HUES64 (cell line): Measurements from ENCODE around the gene SLC35C1.

ENCODE experiments used
- H3K27ac ChIP-seq: 2 replicates; pipeline ENCODE4 v1.7.0; 2013; ENCODE audit warnings: low read depth, low read length, inconsistent platforms
- H3K27me3 ChIP-seq: 2 replicates; pipeline ENCODE4 v1.6.1; 2013; ENCODE audit warnings: mild to moderate bottlenecking, low read length; ENCODE audit not compliant: insufficient read depth
- H3K36me3 ChIP-seq: 2 replicates; pipeline ENCODE4 v1.6.1; 2013; ENCODE audit warnings: mild to moderate bottlenecking, low read length; ENCODE audit not compliant: insufficient read depth
- H3K4me1 ChIP-seq: 2 replicates; pipeline ENCODE4 v1.6.1; 2013; ENCODE audit warnings: mild to moderate bottlenecking, low read length, moderate library complexity; ENCODE audit not compliant: insufficient read depth
- H3K4me3 ChIP-seq: 2 replicates; pipeline ENCODE4 v1.5.1; 2013; ENCODE audit warnings: mild to moderate bottlenecking, low read length, moderate library complexity
- H3K9ac ChIP-seq: 2 replicates; pipeline ENCODE4 v1.6.1; 2013; ENCODE audit warnings: mild to moderate bottlenecking, low read depth, low read length
- H3K9me3 ChIP-seq: 2 replicates; pipeline ENCODE4 v1.6.1; 2013; ENCODE audit warnings: low read depth, low read length; ENCODE audit not compliant: insufficient read depth
- WGBS: fragments of 150-250, 120-280 bp; methylation state at CpG from one replicate; pipeline ENCODE4 v1.1.7; 2013; ENCODE audit warnings: missing lambda C conversion rate; 5-methylcytosine and 5-hydroxymethylcytosine counted together

Gene SLC35C1

GRCh38 chr11:45771566-45772448 is 33.1 kb upstream of the SLC35C1 start:
- Histone ChIP-seq H3K4me1 (no peaks in the 10 kb centered on the region), H3K9ac (no peak overlapping the region), H3K27ac (no peak overlapping the region), H3K4me3 (peak overlapping the region; percentile 44), H3K9me3 (no peaks in the 10 kb centered on the region), H3K36me3 (no peaks in the 10 kb centered on the region), H3K27me3 (peaks cover 6% of the 10 kb centered on the region)
- 6% methylated on average over 31 of the region's 31 CpGs for WGBS

GRCh38 chr11:45772449-45772774 is 32.5 kb upstream of the SLC35C1 start:
- Histone ChIP-seq H3K36me3 (no peaks in the 10 kb centered on the region), H3K4me3 (no peak overlapping the region), H3K27me3 (peaks cover 6% of the 10 kb centered on the region), H3K9ac (no peak overlapping the region), H3K27ac (no peak overlapping the region), H3K9me3 (no peaks in the 10 kb centered on the region), H3K4me1 (no peaks in the 10 kb centered on the region)
- WGBS = 67% methylated on average over 5 of the region's 5 CpGs

- Histone ChIP-seq H3K27ac (no peak overlapping the region), H3K4me1 (no peaks in the 10 kb centered on the region), H3K36me3 (no peaks in the 10 kb centered on the region), H3K27me3 (peaks cover 6% of the 10 kb centered on the region), H3K4me3 (no peak overlapping the region), H3K9ac (no peak overlapping the region), H3K9me3 (no peaks in the 10 kb centered on the region)
- WGBS = 83% methylated on average over 11 of the region's 11 CpGs
Measured at GRCh38 chr11:45772986-45773785, 31.8 kb upstream of the SLC35C1 start.

DNA sequence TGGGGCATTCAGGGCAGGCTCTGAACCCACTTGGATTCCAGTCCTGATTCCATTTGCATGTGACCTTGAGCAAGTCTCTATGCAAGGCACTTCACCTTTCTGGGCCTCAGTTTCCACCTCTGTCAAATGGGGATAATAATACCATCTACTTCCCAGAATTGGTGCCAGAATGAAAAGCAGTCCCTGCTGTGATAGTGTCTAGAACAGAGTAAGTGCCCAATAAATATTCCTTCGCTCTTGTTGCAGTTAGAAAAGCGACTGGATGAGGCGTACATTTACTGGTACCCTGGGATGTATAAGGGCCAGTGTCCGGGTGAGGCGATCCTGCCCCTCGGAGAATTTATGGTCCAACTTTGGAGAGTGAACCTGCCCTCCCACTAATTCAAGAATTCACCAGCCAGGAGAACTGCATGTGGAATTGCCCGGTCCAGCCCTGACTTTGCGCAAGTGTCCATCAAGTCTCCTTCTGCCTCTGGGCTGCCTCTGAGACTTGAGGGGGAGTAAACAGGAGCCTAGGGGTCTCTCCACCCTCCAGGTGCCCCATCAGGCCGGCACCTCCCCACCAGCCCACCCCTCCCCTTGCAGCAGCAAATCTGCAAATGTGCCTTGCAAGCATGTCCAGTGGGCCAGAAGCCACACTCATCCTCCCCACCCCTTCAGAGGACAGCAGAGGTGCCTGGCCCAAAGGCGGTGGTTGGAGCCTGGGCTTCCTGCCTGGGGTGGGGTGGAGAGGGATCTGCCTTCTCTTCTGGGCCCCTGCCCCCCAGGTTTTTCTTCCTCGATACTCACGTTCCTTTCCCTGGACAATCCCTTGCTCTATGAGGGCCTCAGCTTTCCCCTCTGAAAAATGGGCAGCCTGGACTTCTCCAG is 30.9 kb upstream of the SLC35C1 start:
- no peaks in the 10 kb centered on the region for H3K4me1 ChIP-seq
- 91% methylated on average over 12 of the region's 12 CpGs for WGBS
- H3K36me3 ChIP-seq = no peaks in the 10 kb centered on the region
- no peak overlapping the region for H3K9ac ChIP-seq
- no peak overlapping the region for H3K4me3 ChIP-seq
- peaks cover 6% of the 10 kb centered on the region for H3K27me3 ChIP-seq
- no peaks in the 10 kb centered on the region for H3K9me3 ChIP-seq
- H3K27ac ChIP-seq = no peak overlapping the region

- Histone ChIP-seq H3K36me3 (no peaks in the 10 kb centered on the region), H3K4me3 (no peak overlapping the region), H3K27me3 (peaks cover 6% of the 10 kb centered on the region), H3K9me3 (no peaks in the 10 kb centered on the region), H3K9ac (no peak overlapping the region), H3K4me1 (no peaks in the 10 kb centered on the region), H3K27ac (no peak overlapping the region)
- WGBS = 94% methylated on average over 4 of the region's 4 CpGs
Measured at GRCh38 chr11:45774786-45775185, 30.2 kb upstream of the SLC35C1 start.

DNA sequence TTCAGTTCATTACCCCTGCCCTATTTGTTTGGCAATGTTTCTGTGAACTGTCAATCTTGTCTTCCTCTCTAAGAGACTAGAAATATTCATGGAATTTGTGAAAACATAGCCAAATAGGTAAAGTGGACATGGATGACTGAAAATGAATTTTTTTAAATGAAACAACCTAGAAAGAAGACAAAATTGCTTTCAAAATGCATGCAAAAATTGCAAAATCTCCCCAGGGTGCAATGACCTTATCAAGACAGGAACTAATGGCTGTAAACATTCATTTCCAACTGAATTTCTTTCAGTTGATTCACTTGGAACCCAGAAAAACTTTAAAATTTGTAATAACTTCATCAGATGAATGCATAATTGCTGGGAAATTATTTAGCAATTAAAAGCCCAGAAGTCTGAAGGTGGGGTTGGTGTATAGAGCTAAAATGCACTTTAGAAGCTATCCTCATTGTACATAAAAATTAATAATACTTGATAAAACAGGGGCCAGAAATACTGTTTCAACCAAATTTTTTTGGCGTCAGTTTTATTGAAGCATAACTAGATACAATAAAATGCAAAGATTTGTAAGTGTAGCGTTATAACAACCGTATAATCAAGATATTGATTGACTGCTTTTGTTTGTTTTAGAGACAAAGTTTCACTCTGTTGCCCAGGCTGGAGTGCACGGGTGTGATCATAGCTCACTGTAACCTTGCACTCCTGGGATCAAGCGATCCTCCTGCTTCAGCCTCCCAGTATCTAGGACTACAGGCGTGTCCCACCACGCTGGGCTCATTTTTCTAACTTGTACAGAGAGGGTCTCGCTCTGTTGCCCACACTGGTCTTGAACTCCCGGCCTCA is 27.6 kb upstream of the SLC35C1 start:
- H3K4me1 ChIP-seq = no peaks in the 10 kb centered on the region
- H3K36me3 ChIP-seq = no peaks in the 10 kb centered on the region
- H3K4me3 ChIP-seq = no peak overlapping the region
- WGBS = 93% methylated on average over 9 of the region's 9 CpGs
- no peak overlapping the region for H3K9ac ChIP-seq
- no peaks in the 10 kb centered on the region for H3K27me3 ChIP-seq
- H3K27ac ChIP-seq = no peak overlapping the region
- no peaks in the 10 kb centered on the region for H3K9me3 ChIP-seq

GRCh38 chr11:45778341-45778740 is 26.6 kb upstream of the SLC35C1 start:
- Histone ChIP-seq H3K27me3 (no peaks in the 10 kb centered on the region), H3K27ac (no peak overlapping the region), H3K9ac (no peak overlapping the region), H3K4me1 (no peaks in the 10 kb centered on the region), H3K9me3 (no peaks in the 10 kb centered on the region), H3K4me3 (no peak overlapping the region), H3K36me3 (no peaks in the 10 kb centered on the region)
- 93% methylated on average over 6 of the region's 6 CpGs for WGBS

- no peaks in the 10 kb centered on the region for H3K36me3 ChIP-seq
- no peaks in the 10 kb centered on the region for H3K9me3 ChIP-seq
- no peaks in the 10 kb centered on the region for H3K4me1 ChIP-seq
- no peak overlapping the region for H3K27ac ChIP-seq
- WGBS = 94% methylated on average over 5 of the region's 5 CpGs
- H3K4me3 ChIP-seq = no peak overlapping the region
- no peaks in the 10 kb centered on the region for H3K27me3 ChIP-seq
- H3K9ac ChIP-seq = no peak overlapping the region
Measured at GRCh38 chr11:45779602-45780001, 25.3 kb upstream of the SLC35C1 start.

GRCh38 chr11:45786272-45786671 is 18.7 kb upstream of the SLC35C1 start:
- Histone ChIP-seq H3K4me3 (no peak overlapping the region), H3K27me3 (no peaks in the 10 kb centered on the region), H3K4me1 (no peaks in the 10 kb centered on the region), H3K27ac (no peak overlapping the region), H3K36me3 (no peaks in the 10 kb centered on the region), H3K9me3 (no peaks in the 10 kb centered on the region), H3K9ac (no peak overlapping the region)
- WGBS = 82% methylated on average over 2 of the region's 2 CpGs

DNA sequence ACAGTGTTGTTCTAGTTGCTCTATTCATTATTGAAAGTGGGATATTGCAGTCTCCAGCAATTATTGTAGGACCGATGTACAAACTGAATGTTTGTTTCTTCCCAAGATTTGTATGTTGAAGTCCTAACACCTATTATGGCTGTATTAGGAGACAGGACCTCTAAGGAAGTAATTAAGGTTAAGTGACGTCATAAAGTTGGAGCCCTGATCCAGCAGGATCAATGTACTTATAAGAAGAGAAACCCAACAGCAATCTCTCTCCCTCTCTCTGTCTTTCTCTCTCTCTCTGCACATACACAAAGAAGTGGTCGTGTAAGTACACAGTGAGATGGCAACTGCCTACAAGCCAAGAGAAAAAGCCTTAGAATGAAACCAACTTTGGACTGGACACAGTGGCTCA is 16.1 kb upstream of the SLC35C1 start:
- no peak overlapping the region for H3K4me3 ChIP-seq
- no peaks in the 10 kb centered on the region for H3K27me3 ChIP-seq
- H3K36me3 ChIP-seq = no peaks in the 10 kb centered on the region
- no peak overlapping the region for H3K9ac ChIP-seq
- 93% methylated on average over 3 of the region's 3 CpGs for WGBS
- H3K27ac ChIP-seq = no peak overlapping the region
- no peaks in the 10 kb centered on the region for H3K9me3 ChIP-seq
- H3K4me1 ChIP-seq = no peaks in the 10 kb centered on the region
